ENCODE measurements around the gene VPS26B. TPM values are rescaled to one million over a fixed set of nuclear protein-coding genes. Genes with fewer than 3 reads are reported as not detected.

The VPS26B gene
- 35.3 and 35.5 TPM in 2 replicates for total RNA-seq

GRCh38 chr11:134223836-134224709 is at the start of gene VPS26B, which contains the start of gene NCAPD3:
Gene VPS26B (plus strand): TSS chr11:134224671. CDS start chr11:134225123, 452 bp downstream.
Gene NCAPD3 (minus strand): TSS chr11:134223967. CDS start chr11:134223926, 41 bp downstream.

DNA sequence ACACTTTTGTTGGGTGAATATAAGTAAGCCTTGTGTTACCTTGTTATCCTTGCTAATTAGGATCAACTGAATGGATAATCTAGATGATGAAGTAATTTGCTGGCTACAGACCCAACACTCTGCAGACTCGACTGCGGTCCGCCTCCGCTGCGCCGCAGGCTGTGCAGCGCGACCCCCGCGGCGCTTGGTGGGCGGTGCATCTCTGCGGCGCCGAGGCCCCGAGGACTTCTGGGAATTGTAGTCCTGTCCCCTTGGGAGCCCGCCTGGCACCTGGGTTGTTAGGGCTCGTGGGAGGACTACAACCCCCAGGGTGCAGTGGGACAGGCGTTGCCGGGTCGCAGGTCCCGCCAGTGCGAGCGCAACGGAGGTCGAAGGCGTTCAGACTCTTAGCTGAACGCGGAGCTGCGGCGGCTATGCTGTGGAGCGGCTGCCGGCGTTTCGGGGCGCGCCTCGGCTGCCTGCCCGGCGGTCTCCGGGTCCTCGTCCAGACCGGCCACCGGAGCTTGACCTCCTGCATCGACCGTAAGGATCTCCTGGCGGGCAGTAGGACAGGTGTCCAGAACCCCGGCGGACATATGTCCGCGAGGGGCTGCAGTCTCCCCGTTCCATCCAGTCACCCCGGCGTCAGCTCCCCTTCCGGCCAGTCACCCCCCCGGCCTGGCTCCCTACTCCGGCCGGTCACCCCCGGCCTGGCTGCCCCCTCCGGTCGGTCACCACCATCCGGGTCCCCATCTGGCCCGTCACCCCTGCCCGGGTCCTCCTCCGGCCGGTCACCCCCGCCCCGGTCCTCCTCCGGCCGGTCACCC is 28.9 kb downstream of the VPS26B start, which contains the start of the genes ACAD8 and THYN1:
TSS of gene ACAD8 (plus strand) at position 381 of the 806 bp plus-strand sequence. CDS start at position 414, 33 bp downstream.
TSS of gene THYN1 (minus strand) at position 165 of the 806 bp plus-strand sequence. CDS start 470 bp downstream, outside the sequence.

DNA sequence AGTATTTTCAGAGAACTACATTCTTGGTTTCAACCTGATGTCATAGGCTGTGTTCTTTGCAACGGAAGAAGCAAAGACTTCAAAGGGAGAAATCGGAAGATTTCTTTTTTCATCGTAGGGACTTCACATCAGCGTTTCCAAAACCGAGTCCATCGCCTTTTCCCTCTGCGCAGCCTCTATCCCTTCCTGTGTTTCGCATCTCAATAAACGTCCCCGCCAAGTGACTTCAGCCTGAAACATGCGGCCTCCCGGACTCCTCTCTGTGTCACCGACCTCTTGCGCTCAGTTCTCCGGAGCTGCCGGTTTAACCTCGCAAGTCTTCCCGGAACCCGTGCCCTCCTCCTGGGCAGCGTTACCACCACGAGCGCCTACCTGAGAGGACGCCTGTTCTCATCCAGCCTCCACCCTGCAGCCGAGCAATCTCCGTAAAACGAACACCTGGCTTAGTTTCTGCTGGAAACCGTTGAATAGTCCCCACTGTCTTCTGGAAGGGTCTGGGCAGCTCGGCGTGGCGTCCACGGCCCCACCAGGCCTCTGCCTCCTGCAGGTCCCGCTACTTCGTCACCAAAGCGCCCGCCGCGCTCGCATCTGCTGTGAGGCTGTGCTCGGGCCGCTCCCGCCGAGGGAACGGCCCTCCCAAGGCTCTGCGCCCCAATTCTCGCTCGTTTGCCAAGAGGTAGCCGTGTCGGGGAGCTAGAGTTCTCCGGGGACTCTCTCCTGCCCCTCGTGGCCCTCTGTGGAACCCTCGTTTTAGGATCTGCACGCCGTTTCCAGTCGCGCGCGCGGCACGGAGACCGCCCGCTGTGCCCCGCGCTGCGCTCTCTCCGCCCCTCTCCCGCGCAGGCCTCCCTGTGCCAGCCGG is 51.3 kb downstream of the VPS26B start, which contains the start of gene GLB1L3:
TSS of gene GLB1L3 (plus strand) at position 846 of the 862 bp plus-strand sequence. CDS start 362 bp downstream, outside the sequence.

Other genes with a start within 250 kb of the VPS26B start
- gene JAM3, start 155.6 kb upstream of the VPS26B start, total RNA-seq: 48.0 and 49.9 TPM in 2 replicates
- gene NCAPD3, start 704 bp upstream of the VPS26B start, total RNA-seq: 13.5 and 17.0 TPM in 2 replicates
- 51.4 and 77.3 TPM in 2 replicates for gene THYN1, start 28.7 kb downstream of the VPS26B start, total RNA-seq
- 23.4 and 23.6 TPM in 2 replicates for gene ACAD8, start 28.9 kb downstream of the VPS26B start, total RNA-seq
- gene GLB1L3, start 51.7 kb downstream of the VPS26B start, total RNA-seq: not detected in 2 replicates
- 0.18 and 0.29 TPM in 2 replicates for gene GLB1L2, start 107.3 kb downstream of the VPS26B start, total RNA-seq
- not detected in 2 replicates for gene B3GAT1, start 187.6 kb downstream of the VPS26B start, total RNA-seq

Measured in myometrial cell (primary cell).